AG10803 (cell line): Measurements from ENCODE around the gene OSMR.

ENCODE experiments used
- DNase-seq: peaks from one replicate; pipeline ENCODE4 v3.0.0; 2010; ENCODE audit warnings: low read depth
- H3K4me3 ChIP-seq: 2 replicates; pipeline ENCODE4 v1.5.1; 2011; ENCODE audit warnings: mild to moderate bottlenecking, low read length, control low read depth
- TF ChIP-seq, protein P1 (sequence below): conservative IDR thresholded peaks from 2 replicates; pipeline ENCODE4 v1.5.1; 2011; ENCODE audit warnings: mild to moderate bottlenecking, low read length, control low read depth, inconsistent platforms

OSMR gene

DNA sequence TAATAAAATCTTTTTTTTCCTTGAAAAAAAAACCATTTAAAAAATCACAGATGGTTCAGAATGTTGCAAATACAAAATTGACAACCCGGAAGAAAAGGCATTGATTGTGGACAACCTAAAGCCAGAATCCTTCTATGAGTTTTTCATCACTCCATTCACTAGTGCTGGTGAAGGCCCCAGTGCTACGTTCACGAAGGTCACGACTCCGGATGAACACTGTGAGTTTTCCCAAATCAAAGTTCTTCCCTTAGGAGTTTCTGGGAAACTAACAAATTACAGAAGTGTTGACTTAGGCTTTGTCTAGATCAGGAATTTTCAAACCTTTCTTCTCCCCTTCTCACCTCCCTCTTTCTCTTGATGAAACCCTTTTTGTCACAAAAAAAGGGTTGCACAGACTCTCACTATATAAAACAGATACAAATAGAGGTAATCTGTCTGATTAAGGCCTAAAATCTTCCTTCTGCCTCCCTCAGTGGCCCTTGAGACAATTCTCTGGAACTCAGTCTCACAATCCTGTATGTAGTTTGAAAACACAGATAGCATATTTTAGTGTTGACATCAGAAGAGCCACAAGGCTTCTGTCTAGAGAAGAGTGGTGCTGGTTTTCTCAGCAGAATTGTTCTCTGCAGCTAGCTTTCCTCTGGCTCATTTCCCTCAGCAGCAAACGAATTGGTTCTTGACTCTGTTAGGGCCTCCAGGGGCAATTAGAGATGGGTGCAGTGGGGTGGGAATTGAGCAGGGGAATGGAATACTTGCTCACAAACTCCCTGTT, 79.5 kb downstream of the OSMR start:
- DNase-seq = peak; percentile 77
- TF ChIP-seq, protein P1, sequence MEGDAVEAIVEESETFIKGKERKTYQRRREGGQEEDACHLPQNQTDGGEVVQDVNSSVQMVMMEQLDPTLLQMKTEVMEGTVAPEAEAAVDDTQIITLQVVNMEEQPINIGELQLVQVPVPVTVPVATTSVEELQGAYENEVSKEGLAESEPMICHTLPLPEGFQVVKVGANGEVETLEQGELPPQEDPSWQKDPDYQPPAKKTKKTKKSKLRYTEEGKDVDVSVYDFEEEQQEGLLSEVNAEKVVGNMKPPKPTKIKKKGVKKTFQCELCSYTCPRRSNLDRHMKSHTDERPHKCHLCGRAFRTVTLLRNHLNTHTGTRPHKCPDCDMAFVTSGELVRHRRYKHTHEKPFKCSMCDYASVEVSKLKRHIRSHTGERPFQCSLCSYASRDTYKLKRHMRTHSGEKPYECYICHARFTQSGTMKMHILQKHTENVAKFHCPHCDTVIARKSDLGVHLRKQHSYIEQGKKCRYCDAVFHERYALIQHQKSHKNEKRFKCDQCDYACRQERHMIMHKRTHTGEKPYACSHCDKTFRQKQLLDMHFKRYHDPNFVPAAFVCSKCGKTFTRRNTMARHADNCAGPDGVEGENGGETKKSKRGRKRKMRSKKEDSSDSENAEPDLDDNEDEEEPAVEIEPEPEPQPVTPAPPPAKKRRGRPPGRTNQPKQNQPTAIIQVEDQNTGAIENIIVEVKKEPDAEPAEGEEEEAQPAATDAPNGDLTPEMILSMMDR = no peak
- H3K4me3 ChIP-seq = no peak overlapping the region

DNA sequence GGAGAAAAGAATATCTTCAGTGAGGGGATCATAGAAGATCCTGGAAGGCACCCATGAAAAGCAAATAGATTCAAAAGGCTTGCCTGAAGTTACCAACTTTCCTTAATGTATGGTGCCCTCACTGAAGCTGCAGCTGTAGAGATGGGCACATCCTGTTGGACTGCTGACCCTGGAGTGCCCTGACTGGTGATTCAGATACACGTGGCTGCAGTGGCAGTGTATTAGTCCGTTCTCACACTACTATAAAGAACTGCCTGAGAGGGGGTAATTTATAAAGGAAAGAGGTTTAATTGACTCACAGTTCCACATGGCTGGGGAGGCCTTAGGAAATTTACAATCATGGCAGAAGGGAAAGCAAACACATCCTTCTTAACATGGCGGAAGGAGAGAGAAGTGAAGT, 80.3 kb downstream of the OSMR start:
- TF ChIP-seq, protein P1 = no peak
- peak; percentile 20 for DNase-seq
- no peak overlapping the region for H3K4me3 ChIP-seq

DNA sequence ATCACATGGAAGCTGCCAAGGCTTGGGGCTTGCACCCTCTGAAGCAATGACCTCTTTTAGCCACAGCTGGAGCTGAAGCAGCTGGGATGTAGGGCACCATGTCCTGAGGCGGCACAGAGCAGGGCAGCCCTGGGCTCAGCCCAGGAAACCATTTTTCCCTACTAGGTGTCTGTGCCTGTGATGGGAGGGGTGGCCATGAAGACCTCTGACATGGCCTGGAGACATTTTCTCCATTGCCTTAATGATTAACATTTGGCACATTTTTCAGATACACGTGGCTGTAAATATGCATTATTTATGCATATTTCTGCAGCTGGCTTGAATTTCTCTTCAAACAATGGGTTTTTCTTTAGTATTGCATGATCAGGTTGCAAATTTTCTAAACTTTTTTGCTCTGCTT, 81.7 kb downstream of the OSMR start:
- H3K4me3 ChIP-seq = no peak overlapping the region
- TF ChIP-seq, protein P1 = no peak
- DNase-seq = peak; percentile 35

DNA sequence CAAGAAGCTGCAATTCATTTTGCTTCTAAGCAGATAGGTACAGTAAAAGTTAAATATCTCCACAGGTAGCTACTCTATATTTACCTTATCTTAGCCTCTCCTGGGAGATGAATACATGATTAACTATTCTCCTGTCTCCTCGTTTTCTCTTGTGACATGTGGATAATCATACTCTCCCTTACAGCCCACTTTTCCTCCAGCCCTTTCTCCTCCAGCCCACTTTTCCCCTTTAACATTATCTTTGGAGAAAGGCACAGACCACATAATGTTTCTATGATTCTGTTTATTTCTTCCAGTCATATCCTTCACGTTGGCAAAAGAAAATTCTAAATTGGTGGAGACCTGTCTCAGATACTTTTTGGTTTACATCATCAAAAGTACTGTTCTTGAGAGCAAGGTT, 84.0 kb downstream of the OSMR start:
- no peak overlapping the region for H3K4me3 ChIP-seq

GRCh38 chr5:38931731-38932130, 85.9 kb downstream of the OSMR start:
- TF ChIP-seq, protein P1 = no peak
- H3K4me3 ChIP-seq = no peak overlapping the region
- no peak for DNase-seq

More for the DNA sequence above, 84.0 kb downstream of the OSMR start:
- DNase-seq = no peak
- TF ChIP-seq, protein P1 = no peak

- TF ChIP-seq, protein P1 = no peak
These were observed 87.1 kb downstream of the OSMR start for GRCh38 chr5:38932854-38933408.

DNA sequence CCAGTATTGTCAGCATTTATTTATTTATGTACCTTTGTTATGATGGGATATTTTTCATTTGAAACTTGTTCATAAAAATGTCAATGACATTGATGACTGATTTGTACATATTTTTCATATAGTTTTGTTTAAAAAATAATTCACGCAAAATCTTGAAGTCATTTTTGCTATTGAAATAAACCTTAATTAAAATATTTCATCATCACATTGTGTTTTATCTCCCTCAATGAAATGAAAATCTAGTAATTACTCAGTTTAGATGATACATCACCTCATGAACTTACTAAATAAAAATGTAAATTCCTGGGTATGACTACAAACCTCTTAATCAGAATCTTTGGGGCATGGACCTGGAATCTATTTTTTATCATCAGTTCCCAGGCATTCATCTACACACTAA, 89.6 kb downstream of the OSMR start:
- no peak for DNase-seq
- TF ChIP-seq, protein P1 = no peak
- H3K4me3 ChIP-seq = no peak overlapping the region

More at GRCh38 chr5:38932854-38933408, 87.1 kb downstream of the OSMR start:
- DNase-seq = no peak
- H3K4me3 ChIP-seq = no peak overlapping the region
